HG02943 (cell line): ENCODE data around the gene CAMTA1.
"Not testable (repeated sequence)": the region's sequence is repeated elsewhere in the genome, so short reads cannot be mapped to it uniquely, and the experiment has no call there.

Experiments used
- ATAC-seq: cut with Tn5 transposase; IDR thresholded peaks from one replicate; pipeline ENCODE4 v1.9.1; 2021; ENCODE audit warnings: mild to moderate bottlenecking, low read depth, moderate library complexity; ENCODE audit not compliant: unreplicated experiment

CAMTA1 gene

GRCh38 chr1:6834366-6834765 is 49.1 kb downstream of the CAMTA1 start:
- ATAC-seq: no peak

DNA sequence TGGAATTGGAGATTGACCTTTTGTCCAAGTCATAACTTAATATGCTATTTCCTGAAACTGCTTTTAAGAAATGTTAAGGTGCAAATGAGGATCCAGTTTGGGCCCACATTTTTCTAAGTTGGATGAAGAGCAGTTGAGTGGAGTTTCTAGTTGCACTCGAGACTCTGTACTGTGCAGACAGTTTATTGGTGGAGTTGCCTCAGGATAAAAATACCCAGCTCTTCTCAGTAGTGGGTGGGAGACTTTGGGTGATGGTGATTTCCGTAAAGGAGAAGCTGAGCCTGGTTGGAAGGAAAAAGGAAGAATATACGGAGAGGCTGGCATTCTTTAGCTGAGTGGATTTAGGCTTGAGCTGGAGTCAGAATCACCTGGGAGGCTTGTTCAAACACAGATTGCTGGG is 49.9 kb downstream of the CAMTA1 start:
- no peak for ATAC-seq

DNA sequence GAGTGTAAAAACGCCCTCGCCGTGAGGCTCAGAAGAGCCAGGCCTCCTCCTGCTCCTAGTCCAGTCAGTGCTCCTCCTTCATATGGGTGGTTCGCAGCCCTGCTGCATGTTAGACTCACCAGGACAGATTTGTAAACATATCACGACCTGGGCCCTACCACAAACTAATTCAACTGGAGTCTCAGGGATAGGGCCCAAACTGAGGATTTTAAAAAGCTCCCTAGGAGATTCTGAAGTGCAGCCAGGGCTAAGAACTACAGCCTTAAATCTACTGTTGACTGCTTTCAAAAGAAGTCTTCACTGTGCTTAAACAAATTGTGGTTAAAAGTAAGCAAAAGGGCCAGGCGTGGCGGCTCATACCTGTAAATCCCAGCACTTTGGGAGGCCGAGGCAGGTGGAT is 57.0 kb downstream of the CAMTA1 start:
- no peak for ATAC-seq

- ATAC-seq: not testable (repeated sequence)
These were observed 60.5 kb downstream of the CAMTA1 start for GRCh38 chr1:6845786-6846185.

DNA sequence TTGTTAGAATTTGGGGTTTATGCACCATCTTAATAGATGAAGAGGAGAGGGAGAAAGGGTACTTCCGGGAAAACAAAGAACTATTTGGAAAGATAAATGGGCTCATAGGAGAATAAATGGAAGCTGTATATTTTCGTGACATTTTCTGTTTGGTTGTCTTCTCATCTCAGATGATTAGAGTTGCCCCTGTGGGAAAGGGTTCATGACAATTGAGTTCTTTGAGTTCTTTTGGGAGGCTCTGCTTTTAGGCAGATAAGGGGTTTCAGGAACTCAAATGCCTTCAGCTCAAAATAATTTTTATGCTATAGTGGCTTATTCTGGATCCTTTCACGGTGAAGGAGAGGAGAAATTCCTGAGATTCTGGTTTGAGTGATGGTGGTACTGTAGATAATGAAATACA is 63.6 kb downstream of the CAMTA1 start:
- ATAC-seq: no peak

DNA sequence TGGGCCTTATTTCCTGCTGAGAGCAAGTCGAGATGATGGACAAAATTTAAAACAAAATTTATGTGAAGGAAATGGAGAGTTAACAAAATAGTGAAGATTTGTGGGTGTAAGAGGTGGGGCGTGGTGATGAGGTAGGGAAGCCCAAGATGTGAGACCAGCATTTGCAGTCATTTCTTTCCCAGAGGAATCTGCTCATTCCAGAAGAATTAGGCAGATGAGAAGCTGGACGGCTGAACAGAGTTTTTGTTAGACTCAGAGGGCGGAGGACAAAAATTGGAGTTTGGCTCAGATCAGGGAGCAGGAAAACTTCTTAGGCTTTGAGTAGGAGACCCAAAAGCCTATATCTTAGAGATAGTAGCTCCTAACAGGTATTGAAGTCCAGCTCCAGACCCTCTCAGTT is 65.3 kb downstream of the CAMTA1 start:
- ATAC-seq: no peak

DNA sequence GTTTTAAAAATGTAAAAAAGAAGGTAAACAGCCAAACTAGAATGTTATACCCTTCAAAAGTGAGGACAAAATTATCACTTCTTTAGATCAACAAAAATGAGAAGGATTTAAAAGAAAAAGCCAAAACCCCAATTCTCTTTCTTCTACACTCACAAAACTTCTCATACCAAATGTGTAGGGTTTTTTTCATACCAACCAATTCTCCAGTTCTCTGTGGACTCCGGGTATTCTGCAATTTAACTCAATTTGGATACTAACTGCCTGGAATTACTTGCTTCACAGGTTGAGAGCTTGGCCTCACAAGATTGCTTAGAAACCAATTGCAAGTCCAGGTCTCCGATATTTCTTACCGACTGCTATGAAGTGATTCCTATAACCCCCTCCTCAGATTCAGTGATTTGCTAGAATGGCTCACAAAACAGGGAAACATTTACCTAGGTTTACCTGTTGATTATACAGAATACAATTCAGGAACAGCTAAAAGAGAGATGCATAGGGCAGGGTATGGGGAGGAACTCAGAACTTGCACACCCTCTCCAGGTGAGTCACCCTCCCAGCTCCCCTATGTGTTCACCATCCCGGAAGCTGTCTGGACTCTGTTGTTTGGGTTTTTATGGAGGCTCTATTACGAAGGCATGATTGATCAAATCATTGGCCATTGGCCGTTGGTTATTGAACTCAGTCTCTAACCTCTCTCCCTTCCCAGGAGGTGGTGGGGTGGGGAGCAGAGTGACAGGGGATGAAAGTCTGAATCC is 67.1 kb downstream of the CAMTA1 start:
- ATAC-seq: no peak

DNA sequence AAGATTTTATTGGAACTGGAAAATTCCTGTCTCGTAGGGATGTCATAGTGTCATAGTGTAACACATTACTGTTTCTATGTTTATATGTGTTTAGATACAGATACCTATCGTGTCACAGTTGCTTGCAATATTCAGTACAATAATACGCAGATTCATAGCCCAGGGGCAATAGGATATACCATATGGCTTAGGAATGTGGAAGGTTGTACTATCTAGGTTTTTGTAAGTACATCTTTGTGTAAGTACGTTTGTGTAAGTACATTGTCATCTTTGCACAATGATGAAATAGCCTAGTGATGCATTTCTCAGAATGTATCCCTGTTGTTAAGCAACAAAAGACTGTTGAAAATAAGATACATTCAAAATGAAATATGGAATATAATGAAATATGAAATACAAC is 68.9 kb downstream of the CAMTA1 start:
- ATAC-seq: no peak

GRCh38 chr1:6857831-6858230 is 72.6 kb downstream of the CAMTA1 start:
- ATAC-seq: no peak

DNA sequence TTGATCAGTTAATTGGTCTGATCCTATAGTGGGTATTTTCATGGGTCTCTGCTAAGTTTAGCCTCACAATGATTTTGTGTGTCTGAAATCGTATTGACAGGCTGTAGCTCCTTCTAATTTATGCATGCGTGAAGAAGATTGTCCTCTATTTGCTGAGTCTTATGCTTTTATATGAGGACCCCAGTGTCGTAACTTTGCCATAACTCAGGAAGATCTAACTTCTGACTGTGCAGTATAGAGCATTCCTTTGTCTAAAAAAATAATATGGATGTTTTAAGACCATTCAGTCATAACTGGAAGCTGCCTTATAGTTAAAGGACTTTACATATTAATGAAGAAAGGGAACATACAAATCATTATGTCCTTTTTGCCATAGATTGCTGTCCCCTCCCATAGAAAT is 73.3 kb downstream of the CAMTA1 start:
- no peak for ATAC-seq

DNA sequence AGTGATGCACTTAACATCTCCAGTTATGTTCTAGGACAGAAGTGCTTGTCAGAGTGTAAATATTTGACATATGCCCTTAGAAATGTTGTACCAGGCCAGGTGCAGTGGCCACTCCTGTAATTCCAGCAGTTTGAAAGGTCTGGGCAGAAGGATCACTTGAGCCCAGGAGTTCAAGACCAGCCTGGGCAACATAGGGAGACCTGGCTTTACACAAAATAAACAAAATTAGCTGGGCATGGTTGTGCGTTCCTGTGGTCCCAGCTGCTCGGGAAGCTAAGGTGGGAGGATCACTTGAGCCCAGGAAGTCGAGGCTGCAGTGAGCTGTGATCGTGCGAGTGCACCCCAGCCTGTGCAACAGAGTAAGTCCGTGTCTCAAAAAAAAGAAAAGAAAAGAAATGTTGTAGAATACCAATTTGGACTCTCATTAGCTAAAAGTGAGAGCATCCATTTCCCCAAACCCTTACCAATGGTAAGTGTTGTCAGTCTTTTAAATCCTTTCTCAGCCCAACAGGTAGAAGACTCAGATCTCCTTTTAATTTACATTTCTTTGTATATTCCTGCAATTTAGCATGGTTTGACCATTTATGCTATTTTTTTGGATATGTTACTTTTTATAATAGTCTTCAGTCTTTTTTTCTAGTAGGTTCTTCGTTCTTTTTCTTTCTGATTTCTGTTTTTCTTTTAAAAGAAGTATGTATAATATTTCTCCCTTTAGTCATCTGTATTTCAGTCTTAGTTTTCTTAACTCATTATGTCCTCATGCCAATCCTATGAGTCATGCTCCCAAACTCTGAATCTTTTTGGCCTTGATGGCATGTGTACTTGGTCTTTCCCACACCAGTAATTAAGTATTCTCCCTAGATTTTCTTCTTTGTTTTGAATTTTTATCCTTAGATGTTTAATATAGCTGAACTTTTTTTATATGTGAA is 74.4 kb downstream of the CAMTA1 start:
- no peak for ATAC-seq

DNA sequence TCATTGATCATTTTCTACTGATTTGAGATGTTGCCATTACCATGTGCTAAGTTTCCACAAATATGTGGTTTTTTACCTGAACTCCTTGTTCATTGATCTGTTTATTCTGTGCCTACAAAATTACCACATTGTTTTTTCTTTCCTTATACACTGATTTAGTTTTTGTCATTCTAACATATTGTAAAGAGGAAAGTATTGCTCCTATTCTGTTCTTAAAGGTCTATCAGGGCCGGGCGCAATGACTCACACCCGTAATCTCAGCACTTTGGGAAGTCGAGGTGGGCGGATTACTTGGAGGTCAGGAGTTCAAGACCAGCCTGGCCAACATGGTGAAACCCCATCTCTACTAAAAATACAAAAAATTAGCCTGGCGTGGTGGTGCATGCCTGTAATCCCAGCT is 75.1 kb downstream of the CAMTA1 start:
- ATAC-seq: no peak

- ATAC-seq: peak; percentile 45
These were observed 75.9 kb downstream of the CAMTA1 start for GRCh38 chr1:6861075-6861724.

GRCh38 chr1:6862906-6863305 is 77.7 kb downstream of the CAMTA1 start:
- no peak for ATAC-seq

DNA sequence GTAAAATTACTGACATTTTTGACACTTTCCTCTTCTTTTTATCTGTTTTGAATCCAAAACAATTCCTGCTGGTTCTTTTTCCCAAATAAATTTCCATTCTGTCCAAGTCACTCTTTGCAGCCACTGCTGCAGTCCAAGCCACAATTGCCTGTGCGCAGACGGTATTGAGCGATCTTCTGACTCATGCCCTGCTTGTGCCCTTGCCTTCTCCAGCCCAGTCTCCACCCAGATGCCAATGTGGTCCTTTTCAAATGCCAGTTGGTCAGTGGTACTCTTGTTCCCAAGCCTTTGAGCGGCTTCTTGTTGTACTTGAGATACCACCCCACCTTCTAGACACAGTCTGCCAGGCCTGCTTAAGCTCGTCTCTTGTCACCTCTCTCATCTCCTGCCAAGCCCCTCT is 78.9 kb downstream of the CAMTA1 start:
- no peak for ATAC-seq

GRCh38 chr1:6866825-6867224 is 81.6 kb downstream of the CAMTA1 start:
- ATAC-seq: no peak

- ATAC-seq: no peak
These were observed 82.1 kb downstream of the CAMTA1 start for GRCh38 chr1:6867321-6867720.

DNA sequence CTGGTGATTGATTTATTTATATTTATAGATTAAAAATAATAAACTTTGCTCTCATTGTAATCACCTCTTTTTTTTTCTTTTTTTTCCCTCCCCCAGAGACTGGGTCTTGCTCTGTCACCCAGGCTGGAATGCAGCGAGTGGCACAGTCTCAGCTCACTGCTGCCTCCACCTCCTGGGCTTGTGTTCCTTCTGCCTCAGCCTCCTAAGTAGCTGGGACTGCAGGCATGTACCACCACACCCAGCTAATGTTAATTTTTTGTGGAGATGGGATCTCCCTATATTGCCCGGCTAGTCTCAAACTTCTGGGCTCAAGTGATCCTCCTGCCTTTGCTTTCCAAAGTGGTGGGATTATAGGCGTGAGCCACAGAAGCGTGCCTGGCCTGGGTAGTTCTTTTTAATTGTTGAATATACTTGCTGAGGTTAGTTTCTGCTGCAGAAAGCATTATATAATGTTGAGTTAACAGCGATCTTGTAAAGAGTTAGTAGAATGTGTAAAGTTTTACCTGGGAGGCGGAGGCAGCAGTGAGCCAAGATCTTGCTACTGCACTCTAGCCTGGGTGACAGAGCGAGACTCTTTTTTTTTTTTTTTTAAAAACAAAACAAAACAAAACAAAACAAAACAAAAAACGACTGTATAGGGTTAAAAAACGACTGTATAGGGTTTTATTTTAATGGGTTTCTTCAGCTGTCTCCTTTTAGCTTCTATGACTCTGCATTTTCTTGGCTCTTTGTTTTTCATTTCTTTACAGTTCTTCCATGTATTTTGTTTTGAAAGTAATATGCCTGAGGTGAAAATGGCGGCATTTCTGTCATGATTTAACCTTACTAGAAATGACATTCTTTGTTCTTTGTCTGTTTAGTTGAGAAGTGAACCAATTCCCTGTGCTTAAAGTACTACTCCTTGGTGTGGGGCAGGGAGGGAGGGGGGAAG is 82.7 kb downstream of the CAMTA1 start:
- ATAC-seq: no peak

- no peak for ATAC-seq
These were observed 83.6 kb downstream of the CAMTA1 start for GRCh38 chr1:6868660-6869380.

DNA sequence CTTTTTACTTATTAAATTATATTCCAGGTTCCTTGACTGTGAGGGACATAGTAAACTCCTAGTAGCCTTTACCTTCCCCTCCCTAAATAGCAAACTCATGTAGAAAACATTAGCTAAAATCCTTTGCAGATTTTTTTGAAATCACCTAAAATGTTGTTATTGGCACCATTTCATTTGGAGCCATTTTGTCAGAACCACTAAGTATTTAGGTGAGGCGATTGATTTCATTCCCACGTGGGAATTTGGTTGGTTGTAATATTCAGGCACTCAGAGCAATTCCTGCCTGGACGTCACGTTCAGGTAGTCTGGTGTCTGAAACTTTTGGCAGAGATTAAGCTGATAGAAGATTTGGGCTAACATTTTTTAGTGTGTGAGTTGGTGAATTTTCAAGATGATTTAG is 84.3 kb downstream of the CAMTA1 start:
- ATAC-seq: no peak
